Fibroblast of pulmonary artery (primary cell): ENCODE data around the gene MAP3K13.
"Not testable (repeated sequence)": the region's sequence is repeated elsewhere in the genome, so short reads cannot be mapped to it uniquely, and the experiment has no call there.

Source experiments
- DNase-seq: peaks from one replicate; pipeline ENCODE4 v3.0.0-alpha.2; 2010; ENCODE audit warnings: low read depth
- H3K4me3 ChIP-seq: replicated peaks from 2 replicates; pipeline ENCODE4 v1.5.1; 2011; ENCODE audit warnings: low read depth, mild to moderate bottlenecking, control low read depth, low read length, moderate library complexity
- TF ChIP-seq, protein P1 (sequence below): IDR thresholded peaks from 2 replicates; pipeline ENCODE4 v1.5.1; 2011; ENCODE audit warnings: mild to moderate bottlenecking, control low read depth, low read length, inconsistent platforms; ENCODE audit errors: missing control alignments

The MAP3K13 gene

DNA sequence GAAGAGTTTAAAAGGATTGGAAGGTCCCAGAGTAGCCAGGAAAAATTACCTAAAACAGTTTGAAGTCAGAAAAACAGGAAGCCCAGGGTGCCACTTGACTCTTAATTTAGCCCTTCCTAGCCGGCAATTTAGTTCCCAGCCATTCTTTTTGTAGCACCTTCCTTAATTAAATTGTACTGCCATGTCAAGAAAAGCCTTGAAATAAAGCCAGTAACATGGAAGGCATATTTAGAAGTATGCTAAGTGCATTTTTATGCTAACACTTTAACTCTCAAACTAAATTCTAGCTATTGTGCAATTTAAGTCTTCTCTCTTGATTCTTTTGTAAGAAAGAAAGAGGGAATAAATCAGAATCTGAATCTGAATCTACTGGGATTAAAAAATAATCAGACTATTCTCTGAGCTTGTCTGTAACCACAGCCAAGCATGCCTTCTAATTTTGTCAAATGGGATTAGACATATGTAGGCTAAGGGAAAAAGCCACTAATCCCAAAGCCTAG is 43.2 kb downstream of the MAP3K13 start:
- no peak for DNase-seq
- TF ChIP-seq, protein P1, sequence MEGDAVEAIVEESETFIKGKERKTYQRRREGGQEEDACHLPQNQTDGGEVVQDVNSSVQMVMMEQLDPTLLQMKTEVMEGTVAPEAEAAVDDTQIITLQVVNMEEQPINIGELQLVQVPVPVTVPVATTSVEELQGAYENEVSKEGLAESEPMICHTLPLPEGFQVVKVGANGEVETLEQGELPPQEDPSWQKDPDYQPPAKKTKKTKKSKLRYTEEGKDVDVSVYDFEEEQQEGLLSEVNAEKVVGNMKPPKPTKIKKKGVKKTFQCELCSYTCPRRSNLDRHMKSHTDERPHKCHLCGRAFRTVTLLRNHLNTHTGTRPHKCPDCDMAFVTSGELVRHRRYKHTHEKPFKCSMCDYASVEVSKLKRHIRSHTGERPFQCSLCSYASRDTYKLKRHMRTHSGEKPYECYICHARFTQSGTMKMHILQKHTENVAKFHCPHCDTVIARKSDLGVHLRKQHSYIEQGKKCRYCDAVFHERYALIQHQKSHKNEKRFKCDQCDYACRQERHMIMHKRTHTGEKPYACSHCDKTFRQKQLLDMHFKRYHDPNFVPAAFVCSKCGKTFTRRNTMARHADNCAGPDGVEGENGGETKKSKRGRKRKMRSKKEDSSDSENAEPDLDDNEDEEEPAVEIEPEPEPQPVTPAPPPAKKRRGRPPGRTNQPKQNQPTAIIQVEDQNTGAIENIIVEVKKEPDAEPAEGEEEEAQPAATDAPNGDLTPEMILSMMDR: no peak
- no peak overlapping the region for H3K4me3 ChIP-seq

DNA sequence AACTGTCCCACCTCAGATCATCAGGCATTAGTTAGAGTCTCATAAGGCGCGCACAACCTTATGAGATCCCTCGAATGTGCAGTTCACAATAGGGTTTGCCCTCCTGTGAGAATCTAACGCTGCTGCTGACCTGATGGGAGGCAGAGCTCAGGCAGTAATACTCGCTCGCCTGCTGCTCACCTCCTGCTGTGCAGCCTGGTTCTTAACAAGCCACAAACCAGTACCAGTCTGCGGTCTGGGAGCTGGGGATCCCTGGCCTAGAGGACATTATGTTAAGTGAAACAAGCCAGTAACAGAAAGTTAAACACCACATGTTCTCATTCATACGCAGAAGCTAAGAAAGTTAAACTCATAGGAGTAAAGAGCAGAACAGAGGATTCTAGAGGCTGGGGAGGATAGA is 47.0 kb downstream of the MAP3K13 start:
- TF ChIP-seq, protein P1: no peak
- no peak for DNase-seq
- H3K4me3 ChIP-seq: no peak overlapping the region

DNA sequence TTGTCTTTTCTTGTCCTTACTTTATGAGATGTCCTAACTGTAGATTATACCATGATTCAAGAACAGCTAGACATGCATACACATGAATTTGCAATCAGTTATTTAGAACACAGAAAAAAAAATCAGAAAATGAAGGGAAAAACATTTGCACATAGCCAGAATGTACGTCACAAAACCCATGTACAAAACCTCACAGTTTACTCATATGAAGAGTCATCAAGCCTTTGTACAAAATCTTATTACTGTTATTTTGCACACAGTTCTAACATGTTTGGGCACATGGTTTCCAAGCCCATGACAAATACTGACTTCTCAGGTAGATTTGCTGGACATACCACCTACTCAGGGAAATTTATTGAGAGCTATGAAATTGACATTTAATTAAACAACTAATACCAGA is 48.2 kb downstream of the MAP3K13 start:
- no peak overlapping the region for H3K4me3 ChIP-seq
- TF ChIP-seq, protein P1: no peak
- DNase-seq: no peak

DNA sequence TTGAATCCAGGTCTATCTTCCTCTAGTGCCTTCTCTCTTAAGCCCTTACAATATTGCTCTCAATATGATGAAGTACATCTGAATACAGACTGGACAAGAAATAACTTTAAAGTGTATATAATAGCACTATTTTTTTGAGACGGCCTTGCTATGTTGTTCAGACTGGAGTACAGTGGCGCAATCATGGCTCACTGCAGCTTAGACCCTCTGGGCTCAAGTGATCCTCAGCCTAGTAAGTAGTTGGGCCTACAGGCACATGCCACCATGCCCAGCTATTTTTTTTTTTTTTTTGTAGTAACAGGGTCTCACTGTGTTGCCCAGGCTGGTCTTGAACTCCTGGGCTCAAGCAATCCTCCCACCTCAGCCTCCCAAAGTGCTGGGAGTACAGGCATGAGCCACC is 53.6 kb downstream of the MAP3K13 start:
- TF ChIP-seq, protein P1: no peak
- no peak for DNase-seq
- H3K4me3 ChIP-seq: no peak overlapping the region

DNA sequence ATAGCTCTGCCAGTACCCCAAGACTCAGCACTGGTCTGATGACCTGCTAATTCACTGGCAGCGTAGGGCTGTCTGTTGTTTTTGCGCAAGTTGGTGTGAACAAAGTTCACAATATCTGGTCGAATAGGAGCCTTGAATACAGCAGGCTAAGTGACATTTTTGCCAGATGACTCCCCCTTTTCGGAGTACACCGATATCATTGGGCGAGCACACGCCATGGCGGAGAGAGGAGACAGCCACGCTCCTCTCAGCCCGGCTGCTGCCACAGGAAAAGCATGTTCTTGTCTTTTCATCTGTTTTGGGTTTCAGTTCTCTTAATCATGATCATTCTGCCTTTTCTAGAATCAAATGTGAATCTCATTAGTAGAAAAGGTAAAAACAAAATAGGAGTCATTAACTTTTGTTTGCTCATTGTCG is 55.6 kb downstream of the MAP3K13 start:
- H3K4me3 ChIP-seq, DNase-seq: not testable (repeated sequence)

DNA sequence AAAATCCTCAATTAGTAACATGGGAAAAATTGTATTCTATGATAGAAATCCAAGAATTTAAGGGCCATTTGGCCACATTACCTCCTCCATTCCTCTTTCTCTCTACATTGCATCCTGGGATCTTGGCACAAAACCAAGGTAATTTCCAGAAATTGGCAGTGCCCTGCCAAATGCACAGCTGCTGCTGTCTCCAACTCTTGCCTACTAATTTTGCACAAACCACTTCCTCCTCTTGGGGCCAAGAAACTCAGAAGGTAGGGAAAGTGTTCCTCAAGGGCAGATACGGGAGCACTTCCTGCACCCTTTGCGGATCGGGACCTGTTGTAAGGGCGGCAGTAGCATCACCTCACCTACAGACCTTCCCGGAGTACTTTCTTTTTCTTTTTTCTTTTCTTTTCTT is 57.8 kb downstream of the MAP3K13 start:
- TF ChIP-seq, protein P1: no peak
- DNase-seq: peak; percentile 49
- H3K4me3 ChIP-seq: no peak overlapping the region

DNA sequence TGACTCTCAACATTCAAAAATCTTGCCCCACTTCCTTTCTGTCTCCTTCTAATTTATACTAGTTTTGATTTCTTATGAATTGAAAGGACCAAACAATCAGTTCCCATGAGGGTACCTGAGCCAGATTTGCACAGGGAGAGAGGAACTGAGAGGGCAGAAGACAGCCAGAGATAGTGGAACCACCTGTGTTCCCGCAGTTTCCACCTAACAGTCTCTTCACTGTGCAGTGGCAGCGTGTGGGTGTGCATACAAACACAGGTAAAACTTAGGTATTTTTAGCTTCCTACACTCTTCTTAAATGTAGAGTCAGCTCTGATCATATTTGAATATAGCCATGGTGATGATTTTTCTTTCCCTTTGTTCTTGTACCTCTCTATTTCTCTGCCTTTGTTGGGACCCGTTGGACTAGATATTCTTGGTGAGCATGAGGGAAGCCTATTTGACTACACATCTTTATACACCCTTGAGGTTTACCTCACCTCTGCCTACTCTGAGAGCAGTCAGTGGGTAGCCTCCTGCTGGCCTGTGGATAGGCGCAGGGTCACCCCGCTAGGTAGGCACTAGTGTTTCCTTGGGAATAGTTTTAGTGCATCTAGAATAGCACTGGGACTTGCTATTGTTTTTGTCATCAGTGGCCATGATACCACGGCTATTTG is 58.8 kb downstream of the MAP3K13 start:
- TF ChIP-seq, protein P1: no peak
- no peak for DNase-seq
- no peak overlapping the region for H3K4me3 ChIP-seq
